IMR-90 (cell line): ENCODE results near the gene ASXL1. TPM values are rescaled to one million over a fixed set of nuclear protein-coding genes. Genes with fewer than 3 reads are reported as not detected.

ENCODE experiments used
- FOS ChIP-seq: fragments of 150-350 bp; IDR thresholded peaks from 2 replicates; pipeline ENCODE4 v1.6.1; 2016; ENCODE audit warnings: low read depth, low read length
- MAFK ChIP-seq: IDR thresholded peaks from 2 replicates; pipeline ENCODE4 v1.6.1; 2012; ENCODE audit warnings: low read depth, low read length, improper control_type of control experiment
- NFE2L2 ChIP-seq: fragments of 150-350 bp; IDR thresholded peaks from 2 replicates; pipeline ENCODE4 v1.6.1; 2016; ENCODE audit warnings: low read depth, mild to moderate bottlenecking, low read length
- polyA plus RNA-seq, 3 experiments: library from polyadenylated mRNA; depleted of rRNA; stranded (reverse); fragments of >200 nt; gene quantifications; 2 replicates each; pipeline ENCODE4 v1.2.3, GENCODE V29; 2012; ENCODE audit warnings: low replicate concordance in 1 of 3
- total RNA-seq: library from RNA; depleted of rRNA; stranded (reverse); fragments of >200 nt; gene quantifications from 2 replicates; pipeline ENCODE4 v1.2.3, GENCODE V29; 2012

Gene ASXL1
- total and polyA plus RNA-seq, 2 of the 4 experiments (the other 2 are of a cell fraction): 29.9 to 37.1 TPM

- TF ChIP-seq MAFK: no peak
- TF ChIP-seq FOS: no peak
- TF ChIP-seq NFE2L2: no peak
Measured at GRCh38 chr20:32476684-32477593, 118.8 kb downstream of the ASXL1 start (continued).
